Stomach (tissue), 4 donors: ENCODE measurements around the gene KCNQ1.

Experiments used
- EP300 ChIP-seq: sonication (generic); formaldehyde crosslinking; IDR thresholded peaks from one replicate; pipeline ENCODE4 v1.6.1; 2017; ENCODE audit warnings: antibody characterized with exemption
- POLR2A ChIP-seq, 4 donors: fragments of 450-650 bp; IDR thresholded peaks; one replicate each; pipeline ENCODE4 v1.6.1; 2016; ENCODE audit warnings: antibody characterized with exemption in 4 of 4, control low read depth in 2 of 4, mild to moderate bottlenecking in 1 of 4, moderate library complexity in 1 of 4
- POLR2AphosphoS5 ChIP-seq, 3 donors: sonication (generic); formaldehyde crosslinking; IDR thresholded peaks; one replicate each; pipeline ENCODE4 v1.6.1; 2016; ENCODE audit warnings: antibody characterized with exemption in 3 of 3
- TF ChIP-seq, protein P1 (sequence below), 7 experiments: fragments of 450-650 bp in 4 of 7; fragments of 200-600 bp in 3 of 7; sonication (generic) in 3 of 7; IDR thresholded peaks; one replicate each; pipeline ENCODE4 v1.5.1; 2016 to 2019; ENCODE audit warnings: antibody characterized with exemption in 7 of 7, control low read depth in 2 of 7, mild to moderate bottlenecking in 1 of 7

DNA sequence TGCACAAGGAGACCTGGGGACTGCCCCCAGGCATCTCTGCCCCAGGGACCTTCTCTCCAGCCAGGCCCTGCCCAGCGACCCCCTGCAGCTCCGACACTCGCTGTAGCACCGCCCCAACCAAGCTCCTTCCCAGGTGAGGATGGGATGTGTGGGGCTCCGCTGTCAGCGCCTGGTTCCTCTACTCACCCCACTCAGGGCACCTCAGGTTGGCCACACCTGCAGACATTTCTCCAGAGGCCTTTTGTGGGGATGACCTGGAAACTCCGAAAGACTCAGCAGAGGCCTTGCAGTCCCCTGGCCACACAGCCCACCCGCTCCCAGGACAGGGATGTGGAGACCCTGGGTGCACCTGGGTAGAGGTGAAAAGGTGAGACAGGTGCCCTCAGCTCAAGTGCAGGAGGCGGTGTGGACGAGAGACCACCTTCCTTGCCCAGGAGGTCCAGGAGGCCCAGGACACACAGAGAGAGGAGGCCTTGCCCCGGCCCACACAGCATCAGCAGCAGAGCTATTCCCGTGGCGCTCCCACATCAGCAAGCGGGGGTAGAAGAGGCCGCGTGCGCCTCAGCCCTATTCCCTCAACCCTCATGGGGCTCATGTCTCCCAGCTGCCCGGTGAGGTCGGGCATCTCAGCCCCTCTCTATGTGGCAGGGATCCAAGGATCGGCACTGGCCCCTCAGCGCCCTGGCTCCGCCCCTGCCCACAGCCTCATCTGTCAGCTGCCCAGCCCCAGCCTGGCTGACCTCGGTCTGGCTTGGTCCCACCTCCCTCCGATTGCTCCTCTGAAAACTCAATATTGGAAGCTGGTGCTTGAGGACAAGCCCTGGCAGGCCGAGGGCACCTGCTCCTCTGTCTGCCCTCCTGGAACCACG lies 21.4 kb upstream of the KCNQ1 start:
- TF ChIP-seq, protein P1, sequence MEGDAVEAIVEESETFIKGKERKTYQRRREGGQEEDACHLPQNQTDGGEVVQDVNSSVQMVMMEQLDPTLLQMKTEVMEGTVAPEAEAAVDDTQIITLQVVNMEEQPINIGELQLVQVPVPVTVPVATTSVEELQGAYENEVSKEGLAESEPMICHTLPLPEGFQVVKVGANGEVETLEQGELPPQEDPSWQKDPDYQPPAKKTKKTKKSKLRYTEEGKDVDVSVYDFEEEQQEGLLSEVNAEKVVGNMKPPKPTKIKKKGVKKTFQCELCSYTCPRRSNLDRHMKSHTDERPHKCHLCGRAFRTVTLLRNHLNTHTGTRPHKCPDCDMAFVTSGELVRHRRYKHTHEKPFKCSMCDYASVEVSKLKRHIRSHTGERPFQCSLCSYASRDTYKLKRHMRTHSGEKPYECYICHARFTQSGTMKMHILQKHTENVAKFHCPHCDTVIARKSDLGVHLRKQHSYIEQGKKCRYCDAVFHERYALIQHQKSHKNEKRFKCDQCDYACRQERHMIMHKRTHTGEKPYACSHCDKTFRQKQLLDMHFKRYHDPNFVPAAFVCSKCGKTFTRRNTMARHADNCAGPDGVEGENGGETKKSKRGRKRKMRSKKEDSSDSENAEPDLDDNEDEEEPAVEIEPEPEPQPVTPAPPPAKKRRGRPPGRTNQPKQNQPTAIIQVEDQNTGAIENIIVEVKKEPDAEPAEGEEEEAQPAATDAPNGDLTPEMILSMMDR (IDR thresholded peaks at IDR 0.05): no peak
- TF ChIP-seq EP300 (no peak), POLR2A (IDR thresholded peaks at IDR 0.05) (no peak), POLR2AphosphoS5 (IDR thresholded peaks at IDR 0.05) (no peak)
